Ovary (tissue), 3 donors: ENCODE measurements around the gene IGSF9.

Source experiments
- POLR2A ChIP-seq: fragments of 450-650 bp; IDR thresholded peaks from one replicate; pipeline ENCODE4 v1.6.1; 2017; ENCODE audit warnings: antibody characterized with exemption, mild to moderate bottlenecking, moderate library complexity
- TF ChIP-seq, protein P1 (sequence below), 3 donors: fragments of 450-650 bp in 2 of 3; fragments of 200-600 bp in 1 of 3; IDR thresholded peaks; one replicate each; pipeline versions ENCODE4 v1.5.1 to v1.8.0; 2016 to 2022; ENCODE audit warnings: antibody characterized with exemption in 3 of 3, mild to moderate bottlenecking in 1 of 3
- donor health status: DM: no; HTN: no; CAD: no.

GRCh38 chr1:159980786-159981185 lies 35.4 kb upstream of the IGSF9 start:
- TF ChIP-seq, protein P1, sequence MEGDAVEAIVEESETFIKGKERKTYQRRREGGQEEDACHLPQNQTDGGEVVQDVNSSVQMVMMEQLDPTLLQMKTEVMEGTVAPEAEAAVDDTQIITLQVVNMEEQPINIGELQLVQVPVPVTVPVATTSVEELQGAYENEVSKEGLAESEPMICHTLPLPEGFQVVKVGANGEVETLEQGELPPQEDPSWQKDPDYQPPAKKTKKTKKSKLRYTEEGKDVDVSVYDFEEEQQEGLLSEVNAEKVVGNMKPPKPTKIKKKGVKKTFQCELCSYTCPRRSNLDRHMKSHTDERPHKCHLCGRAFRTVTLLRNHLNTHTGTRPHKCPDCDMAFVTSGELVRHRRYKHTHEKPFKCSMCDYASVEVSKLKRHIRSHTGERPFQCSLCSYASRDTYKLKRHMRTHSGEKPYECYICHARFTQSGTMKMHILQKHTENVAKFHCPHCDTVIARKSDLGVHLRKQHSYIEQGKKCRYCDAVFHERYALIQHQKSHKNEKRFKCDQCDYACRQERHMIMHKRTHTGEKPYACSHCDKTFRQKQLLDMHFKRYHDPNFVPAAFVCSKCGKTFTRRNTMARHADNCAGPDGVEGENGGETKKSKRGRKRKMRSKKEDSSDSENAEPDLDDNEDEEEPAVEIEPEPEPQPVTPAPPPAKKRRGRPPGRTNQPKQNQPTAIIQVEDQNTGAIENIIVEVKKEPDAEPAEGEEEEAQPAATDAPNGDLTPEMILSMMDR (IDR thresholded peaks at IDR 0.05) = no peak
- TF ChIP-seq POLR2A = no peak
